ENCODE data around the gene CDH13. TPM values are rescaled to one million over a fixed set of nuclear protein-coding genes. Genes with fewer than 3 reads are reported as not detected.

CDH13 gene
- total and polyA plus RNA-seq, 2 of the 8 experiments (the other 6 are each of a cell fraction or from before 2014, with no cell fraction given) = 2.3 to 2.4 TPM

- TF ChIP-seq CHD7 (IDR thresholded peaks at IDR 0.05; ENCODE audit: insufficient replicate concordance, low read length) (no peak), RBBP5 (IDR thresholded peaks at IDR 0.05; ENCODE audit: borderline replicate concordance, low read depth, low read length) (no peak), CHD1 (IDR thresholded peaks at IDR 0.05; ENCODE audit: low read depth, low read length) (no peak), RFX5 (IDR thresholded peaks at IDR 0.05; ENCODE audit: borderline replicate concordance, low read depth, low read length) (no peak), ASH2L (IDR thresholded peaks at IDR 0.05; ENCODE audit: low read length) (no peak), SP2 (IDR thresholded peaks at IDR 0.05; ENCODE audit: low read length) (no peak), TAF7 (optimal IDR thresholded peaks at IDR 0.05; ENCODE audit: borderline replicate concordance, low read depth, low read length) (no peak), SP1 (IDR thresholded peaks at IDR 0.05; ENCODE audit: low read depth, low read length) (no peak)
Measured at GRCh38 chr16:82700541-82701235, 73.9 kb downstream of the CDH13 start (continued).
